PC-9 (cell line): Measurements from ENCODE around the gene MAPKBP1.

ENCODE experiments used
- EZH2 ChIP-seq: fragments of 200-600 bp; sonication (generic); IDR thresholded peaks from 2 replicates; pipeline ENCODE4 v1.8.0; 2017; ENCODE audit warnings: antibody characterized with exemption, low read depth
- TF ChIP-seq, protein P1 (sequence below): fragments of 200-600 bp; sonication (generic); conservative IDR thresholded peaks from 2 replicates; pipeline ENCODE4 v1.6.1; 2017; ENCODE audit warnings: mixed run types, antibody characterized with exemption, mild to moderate bottlenecking, moderate library complexity

DNA sequence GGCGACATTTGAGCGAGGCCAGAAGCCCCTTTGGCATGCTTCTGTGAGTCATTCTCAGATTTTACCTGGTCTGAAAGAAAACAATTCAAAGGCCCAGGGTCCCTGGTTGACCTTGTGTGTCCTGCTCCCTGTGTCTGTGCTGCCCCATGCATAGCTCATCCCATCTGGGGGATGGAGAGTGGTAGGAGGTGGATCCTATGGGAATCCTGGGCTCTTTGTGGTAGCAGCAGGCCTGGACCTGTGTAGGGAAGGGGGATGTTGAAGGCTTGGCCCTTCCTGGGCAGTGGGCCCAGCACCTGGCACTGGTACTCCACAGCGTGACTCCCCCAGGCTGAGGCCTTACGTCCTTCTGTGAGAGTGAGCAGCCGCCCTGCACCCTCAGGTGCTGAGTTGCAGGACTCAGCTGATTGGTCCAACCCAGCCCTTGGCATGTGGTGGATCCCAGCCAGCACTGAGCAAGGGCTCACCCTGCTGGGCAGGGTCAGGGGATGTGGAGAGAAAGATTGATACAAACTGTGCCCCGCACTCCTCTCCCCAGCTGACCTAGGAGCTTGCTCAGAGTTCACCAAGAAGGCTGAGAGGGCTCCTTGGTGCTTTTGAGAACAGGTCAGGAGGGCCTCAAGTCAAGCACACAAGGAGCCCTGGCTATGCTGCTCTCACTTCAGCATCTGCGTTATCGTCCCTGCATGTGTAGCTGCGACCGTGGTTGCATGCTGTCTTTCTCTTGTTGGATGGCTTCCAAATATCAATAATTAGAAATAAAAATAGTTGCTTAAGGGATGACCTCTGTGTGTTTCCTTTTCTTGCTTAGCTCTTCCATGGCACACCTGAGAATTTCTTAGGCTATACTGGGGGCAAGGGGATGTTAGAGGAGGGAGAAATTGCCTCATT is 32.3 kb downstream of the MAPKBP1 start:
- TF ChIP-seq, protein P1, sequence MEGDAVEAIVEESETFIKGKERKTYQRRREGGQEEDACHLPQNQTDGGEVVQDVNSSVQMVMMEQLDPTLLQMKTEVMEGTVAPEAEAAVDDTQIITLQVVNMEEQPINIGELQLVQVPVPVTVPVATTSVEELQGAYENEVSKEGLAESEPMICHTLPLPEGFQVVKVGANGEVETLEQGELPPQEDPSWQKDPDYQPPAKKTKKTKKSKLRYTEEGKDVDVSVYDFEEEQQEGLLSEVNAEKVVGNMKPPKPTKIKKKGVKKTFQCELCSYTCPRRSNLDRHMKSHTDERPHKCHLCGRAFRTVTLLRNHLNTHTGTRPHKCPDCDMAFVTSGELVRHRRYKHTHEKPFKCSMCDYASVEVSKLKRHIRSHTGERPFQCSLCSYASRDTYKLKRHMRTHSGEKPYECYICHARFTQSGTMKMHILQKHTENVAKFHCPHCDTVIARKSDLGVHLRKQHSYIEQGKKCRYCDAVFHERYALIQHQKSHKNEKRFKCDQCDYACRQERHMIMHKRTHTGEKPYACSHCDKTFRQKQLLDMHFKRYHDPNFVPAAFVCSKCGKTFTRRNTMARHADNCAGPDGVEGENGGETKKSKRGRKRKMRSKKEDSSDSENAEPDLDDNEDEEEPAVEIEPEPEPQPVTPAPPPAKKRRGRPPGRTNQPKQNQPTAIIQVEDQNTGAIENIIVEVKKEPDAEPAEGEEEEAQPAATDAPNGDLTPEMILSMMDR, result no peak
- TF ChIP-seq EZH2, result no peak
